Measurements from ENCODE around the gene RPS25. TPM values are rescaled to one million over a fixed set of nuclear protein-coding genes. Genes with fewer than 3 reads are reported as not detected.
"Not testable (repeated sequence)": the region's sequence is repeated elsewhere in the genome, so short reads cannot be mapped to it uniquely, and the experiment has no call there.

The RPS25 gene
- total RNA-seq, 1 donor, result 1,067 TPM

- DNase-seq (ENCODE audit: low read depth in 2 of 3, low spot score in 2 of 3), result no peak
Observed at GRCh38 chr11:119041821-119042514, 23.8 kb upstream of the RPS25 start.

- DNase-seq (ENCODE audit: low read depth in 2 of 3, low spot score in 2 of 3), result not testable (repeated sequence)
Observed at GRCh38 chr11:119039471-119039870, 21.3 kb upstream of the RPS25 start.

- DNase-seq (ENCODE audit: low read depth in 2 of 3, low spot score in 2 of 3), result no peak
Observed at GRCh38 chr11:119038884-119039283, 20.7 kb upstream of the RPS25 start.

GRCh38 chr11:119034813-119035212 is 16.7 kb upstream of the RPS25 start:
- DNase-seq (ENCODE audit: low read depth in 2 of 3, low spot score in 2 of 3), result no peak

- DNase-seq (ENCODE audit: low read depth in 2 of 3, low spot score in 2 of 3), result not testable (repeated sequence)
Observed at GRCh38 chr11:119033421-119033820, 15.3 kb upstream of the RPS25 start.

- no peak for DNase-seq (ENCODE audit: low read depth in 2 of 3, low spot score in 2 of 3)
Observed at GRCh38 chr11:119031912-119032280, 13.8 kb upstream of the RPS25 start.

GRCh38 chr11:119030329-119031047 is 12.3 kb upstream of the RPS25 start, which contains the start of gene SLC37A4:
TSS of gene SLC37A4 (minus strand) at chr11:119030877.
- peak; percentile 95 to 98 (median 98) for DNase-seq (ENCODE audit: low read depth in 2 of 3, low spot score in 2 of 3)

GRCh38 chr11:119030029-119030328 is 11.8 kb upstream of the RPS25 start:
- DNase-seq (ENCODE audit: low read depth in 2 of 3, low spot score in 2 of 3), result no peak

- DNase-seq (ENCODE audit: low read depth in 2 of 3, low spot score in 2 of 3), result no peak
Observed at GRCh38 chr11:119029340-119030028, 11.3 kb upstream of the RPS25 start.

GRCh38 chr11:119029069-119029339 is 10.9 kb upstream of the RPS25 start:
- no peak for DNase-seq (ENCODE audit: low read depth in 2 of 3, low spot score in 2 of 3)

- no peak for DNase-seq (ENCODE audit: low read depth in 2 of 3, low spot score in 2 of 3)
Observed at GRCh38 chr11:119028346-119029068, 10.4 kb upstream of the RPS25 start.

GRCh38 chr11:119027561-119028345 is 9.6 kb upstream of the RPS25 start:
- DNase-seq (ENCODE audit: low read depth in 2 of 3, low spot score in 2 of 3), result no peak

GRCh38 chr11:119026970-119027369 is 8.8 kb upstream of the RPS25 start:
- no peak for DNase-seq (ENCODE audit: low read depth in 2 of 3, low spot score in 2 of 3)

GRCh38 chr11:119025978-119026766 is 8.0 kb upstream of the RPS25 start:
- no peak for DNase-seq (ENCODE audit: low read depth in 2 of 3, low spot score in 2 of 3)

- no peak for DNase-seq (ENCODE audit: low read depth in 2 of 3, low spot score in 2 of 3)
Observed at GRCh38 chr11:119025541-119025940, 7.4 kb upstream of the RPS25 start.

- DNase-seq (ENCODE audit: low read depth in 2 of 3, low spot score in 2 of 3), result no peak
Observed at GRCh38 chr11:119025099-119025473, 6.9 kb upstream of the RPS25 start.

- DNase-seq (ENCODE audit: low read depth in 2 of 3, low spot score in 2 of 3), result no peak
Observed at GRCh38 chr11:119024430-119025098, 6.4 kb upstream of the RPS25 start.

GRCh38 chr11:119023741-119024140 is 5.6 kb upstream of the RPS25 start:
- DNase-seq (ENCODE audit: low read depth in 2 of 3, low spot score in 2 of 3), result no peak

- no peak for DNase-seq (ENCODE audit: low read depth in 2 of 3, low spot score in 2 of 3)
Observed at GRCh38 chr11:119021631-119022030, 3.5 kb upstream of the RPS25 start.
